Lung (tissue), 12 donors: Measurements from ENCODE around the gene FER1L5. TPM values are rescaled to one million over a fixed set of nuclear protein-coding genes. Genes with fewer than 3 reads are reported as not detected.

Experiments
- ATAC-seq: fragments of 200-7000 bp; cut with Tn5 transposase; one replicate; pipeline ENCODE4 v1.9.1; 2020; ENCODE audit warnings: moderate number of reproducible peaks; ENCODE audit not compliant: insufficient read depth, low FRiP score
- DNase-seq, 3 donors: peaks; one replicate each; pipeline ENCODE4 v3.0.0-alpha.2; 2013 to 2017
- H3K27ac ChIP-seq, 2 donors: one replicate each; pipeline ENCODE4 v1.5.1; 2013; ENCODE audit warnings: mild to moderate bottlenecking in 2 of 2, moderate library complexity in 2 of 2, control low read depth in 1 of 2, inconsistent platforms in 1 of 2, low read depth in 1 of 2, low read length in 1 of 2
- H3K27me3 ChIP-seq, 3 donors: one replicate each; pipeline ENCODE4 v1.5.1; 2013; ENCODE audit warnings: low read length in 2 of 3; ENCODE audit not compliant: control insufficient read depth in 3 of 3, insufficient read depth in 3 of 3
- H3K36me3 ChIP-seq, 4 donors: one replicate each; pipeline ENCODE4 v1.5.1; 2013; ENCODE audit warnings: low read length in 4 of 4, mild to moderate bottlenecking in 1 of 4, moderate library complexity in 1 of 4; ENCODE audit not compliant: control insufficient read depth in 4 of 4, insufficient read depth in 4 of 4
- H3K4me1 ChIP-seq, 5 donors: one replicate each; pipeline ENCODE4 v1.5.1; 2013; ENCODE audit warnings: low read length in 5 of 5, mild to moderate bottlenecking in 2 of 5, moderate library complexity in 1 of 5; ENCODE audit not compliant: control insufficient read depth in 5 of 5, insufficient read depth in 5 of 5
- H3K4me3 ChIP-seq: one replicate; pipeline ENCODE4 v1.5.1; 2013; ENCODE audit warnings: mild to moderate bottlenecking, control low read depth, moderate library complexity
- H3K9ac ChIP-seq, 2 donors: one replicate each; pipeline ENCODE4 v1.5.1; 2013; ENCODE audit warnings: low read length in 2 of 2, control low read depth in 1 of 2; ENCODE audit not compliant: insufficient read depth in 1 of 2
- H3K9me3 ChIP-seq, 4 donors: one replicate each; pipeline ENCODE4 v1.5.1; 2013; ENCODE audit warnings: low read length in 3 of 4, mild to moderate bottlenecking in 1 of 4, moderate library complexity in 1 of 4; ENCODE audit not compliant: control insufficient read depth in 4 of 4, insufficient read depth in 3 of 4
- CTCF ChIP-seq: IDR thresholded peaks from 2 replicates; pipeline ENCODE4 v1.5.1; 2012; ENCODE audit warnings: mild to moderate bottlenecking; ENCODE audit errors: control extremely low read depth, extremely low read depth
- WGBS, 2 donors: extraction: QIAGEN DNeasy Blood & Tissue Kit; methylation state at CpG; one replicate each; pipeline ENCODE4 v1.1.7; 2013; 5-methylcytosine and 5-hydroxymethylcytosine counted together
- polyA plus RNA-seq, 2 donors: library from polyadenylated mRNA; stranded (reverse); fragments of 200-250 nt; gene quantifications; one replicate each; pipeline ENCODE4 v1.2.1, GENCODE V29; 2013
- total RNA-seq, 2 donors: library from RNA; depleted of rRNA in 1 of 2; stranded (reverse); fragments of >200 nt in 1 of 2; gene quantifications; one replicate each; pipeline ENCODE4 v1.2.1, GENCODE V29; 2014 to 2021
- donor health status: control.
- donor health status: control.
- donor health status: Bipolar disorder and iron deficiency.
- donor health status: healthy.
- donor health status: DM: yes; HTN: yes; CAD: no.

Gene FER1L5
- total and polyA plus RNA-seq, 4 donors, result 0.09 to 0.77 (median 0.40) TPM

- Histone ChIP-seq H3K27me3 (no peaks in the 10 kb centered on the region), H3K9me3 (no peaks in the 10 kb centered on the region), H3K9ac (peak overlapping the region in 1 of 2 donors; percentile 25), H3K4me1 (peaks cover 0 to 10% (median 2%) of the 10 kb centered on the region in 5 donors), H3K4me3 (no peak overlapping the region), H3K36me3 (no peaks in the 10 kb centered on the region), H3K27ac (peak overlapping the region in 1 of 2 donors; percentile 41)
- peak in 2 of 3 donors; percentile 13 to 27 for DNase-seq
- TF ChIP-seq CTCF, result no peak
- WGBS, 2 donors, result 73 to 91% methylated on average over 13 to 14 of the region's 14 CpGs
- peak; percentile 71 for ATAC-seq
These were observed 49.8 kb downstream of the FER1L5 start for GRCh38 chr2:96692094-96692971.

GRCh38 chr2:96693286-96694200 is 51.0 kb downstream of the FER1L5 start:
- Histone ChIP-seq H3K4me1 (peaks cover 0 to 10% (median 2%) of the 10 kb centered on the region in 5 donors), H3K9ac (no peak overlapping the region), H3K27me3 (no peaks in the 10 kb centered on the region), H3K36me3 (no peaks in the 10 kb centered on the region), H3K27ac (no peak overlapping the region), H3K4me3 (no peak overlapping the region), H3K9me3 (no peaks in the 10 kb centered on the region)
- no peak for TF ChIP-seq CTCF
- ATAC-seq (no peak), DNase-seq (no peak)
- WGBS, 2 donors, result 69 to 80% methylated on average over 14 of the region's 14 CpGs

- H3K9ac ChIP-seq, result no peak overlapping the region
These were observed 51.7 kb downstream of the FER1L5 start for GRCh38 chr2:96694279-96694678.

More at GRCh38 chr2:96694279-96694678, 51.7 kb downstream of the FER1L5 start:
- no peak for ATAC-seq
- Histone ChIP-seq H3K4me3 (no peak overlapping the region), H3K27ac (no peak overlapping the region), H3K36me3 (no peaks in the 10 kb centered on the region), H3K9me3 (no peaks in the 10 kb centered on the region), H3K4me1 (peaks cover 0 to 10% (median 2%) of the 10 kb centered on the region in 5 donors), H3K27me3 (no peaks in the 10 kb centered on the region)
- 87 to 88% methylated on average over 8 of the region's 8 CpGs for WGBS, 2 donors
- no peak for DNase-seq
- no peak for TF ChIP-seq CTCF
